Glutamatergic neuron (in vitro differentiated cells): ENCODE data around the gene TP53TG5. TPM values are rescaled to one million over a fixed set of nuclear protein-coding genes. Genes with fewer than 3 reads are reported as not detected.

Experiments
- DNase-seq: peaks from one replicate; pipeline ENCODE4 v3.0.0; 2022
- H3K27ac Mint-ChIP-seq: one replicate; pipeline ENCODE4 v1.8.0; 2020; ENCODE audit warnings: mild to moderate bottlenecking, mixed read lengths, inconsistent platforms; ENCODE audit not compliant: unreplicated experiment
- H3K27me3 Mint-ChIP-seq: one replicate; pipeline ENCODE4 v1.8.0; 2020; ENCODE audit warnings: mild to moderate bottlenecking, moderate library complexity, mixed read lengths, inconsistent platforms; ENCODE audit not compliant: unreplicated experiment
- H3K36me3 Mint-ChIP-seq: one replicate; pipeline ENCODE4 v1.8.0; 2020; ENCODE audit warnings: mild to moderate bottlenecking, mixed read lengths, inconsistent platforms; ENCODE audit not compliant: unreplicated experiment
- H3K4me1 Mint-ChIP-seq: one replicate; pipeline ENCODE4 v1.8.0; 2020; ENCODE audit warnings: mild to moderate bottlenecking, low read depth, mixed read lengths, inconsistent platforms; ENCODE audit not compliant: unreplicated experiment
- H3K4me3 Mint-ChIP-seq: one replicate; pipeline ENCODE4 v1.8.0; 2020; ENCODE audit warnings: mild to moderate bottlenecking, mixed read lengths, inconsistent platforms; ENCODE audit not compliant: unreplicated experiment
- H3K9me3 Mint-ChIP-seq: one replicate; pipeline ENCODE4 v1.8.0; 2020; ENCODE audit warnings: mild to moderate bottlenecking, moderate library complexity, mixed read lengths, inconsistent platforms; ENCODE audit not compliant: unreplicated experiment
- total RNA-seq: library from RNA; stranded (reverse); fragmentation: NEBNext Ultra II Directional; extraction: Animal tissue kit (Norgen Biotek cat#: 25700); gene quantifications from one replicate; pipeline ENCODE4 v1.2.1, GENCODE V29; 2021; ENCODE audit not compliant: unreplicated experiment
- TF ChIP-seq, protein P1 (sequence below): fragments of 200-600 bp; sonication (generic); IDR thresholded peaks from one replicate; pipeline ENCODE4 v1.5.0; 2021; ENCODE audit not compliant: partially characterized antibody, unreplicated experiment

Gene TP53TG5
- total RNA-seq, 1 donor from 2014 or later, result not detected

DNA sequence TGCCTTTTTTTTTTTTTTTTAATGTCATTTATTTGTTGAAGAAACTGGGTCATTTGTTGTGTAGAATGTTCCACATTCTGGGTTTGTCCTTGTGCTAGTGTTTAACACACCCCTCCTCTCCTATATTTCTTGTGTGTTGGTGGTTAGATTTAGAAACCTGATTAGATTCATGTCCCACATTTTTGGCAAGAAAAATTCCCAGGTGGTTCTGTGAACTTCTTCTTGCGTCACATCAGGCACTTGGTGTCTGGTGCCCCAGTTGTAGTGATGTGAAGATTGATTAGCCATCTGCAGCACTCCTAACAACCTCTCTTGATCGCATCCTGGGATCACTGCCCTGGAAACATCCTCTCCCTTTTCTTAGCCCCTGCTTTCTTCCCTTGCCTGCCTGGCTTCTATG lies 45.6 kb upstream of the TP53TG5 start:
- Mint-ChIP-seq H3K4me3 (no peak overlapping the region), H3K9me3 (peaks cover 2% of the 10 kb centered on the region), H3K27me3 (peaks cover 5% of the 10 kb centered on the region), H3K4me1 (no peaks in the 10 kb centered on the region), H3K36me3 (no peaks in the 10 kb centered on the region), H3K27ac (no peak overlapping the region)
- TF ChIP-seq, protein P1, sequence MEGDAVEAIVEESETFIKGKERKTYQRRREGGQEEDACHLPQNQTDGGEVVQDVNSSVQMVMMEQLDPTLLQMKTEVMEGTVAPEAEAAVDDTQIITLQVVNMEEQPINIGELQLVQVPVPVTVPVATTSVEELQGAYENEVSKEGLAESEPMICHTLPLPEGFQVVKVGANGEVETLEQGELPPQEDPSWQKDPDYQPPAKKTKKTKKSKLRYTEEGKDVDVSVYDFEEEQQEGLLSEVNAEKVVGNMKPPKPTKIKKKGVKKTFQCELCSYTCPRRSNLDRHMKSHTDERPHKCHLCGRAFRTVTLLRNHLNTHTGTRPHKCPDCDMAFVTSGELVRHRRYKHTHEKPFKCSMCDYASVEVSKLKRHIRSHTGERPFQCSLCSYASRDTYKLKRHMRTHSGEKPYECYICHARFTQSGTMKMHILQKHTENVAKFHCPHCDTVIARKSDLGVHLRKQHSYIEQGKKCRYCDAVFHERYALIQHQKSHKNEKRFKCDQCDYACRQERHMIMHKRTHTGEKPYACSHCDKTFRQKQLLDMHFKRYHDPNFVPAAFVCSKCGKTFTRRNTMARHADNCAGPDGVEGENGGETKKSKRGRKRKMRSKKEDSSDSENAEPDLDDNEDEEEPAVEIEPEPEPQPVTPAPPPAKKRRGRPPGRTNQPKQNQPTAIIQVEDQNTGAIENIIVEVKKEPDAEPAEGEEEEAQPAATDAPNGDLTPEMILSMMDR, result no peak
- no peak for DNase-seq

DNA sequence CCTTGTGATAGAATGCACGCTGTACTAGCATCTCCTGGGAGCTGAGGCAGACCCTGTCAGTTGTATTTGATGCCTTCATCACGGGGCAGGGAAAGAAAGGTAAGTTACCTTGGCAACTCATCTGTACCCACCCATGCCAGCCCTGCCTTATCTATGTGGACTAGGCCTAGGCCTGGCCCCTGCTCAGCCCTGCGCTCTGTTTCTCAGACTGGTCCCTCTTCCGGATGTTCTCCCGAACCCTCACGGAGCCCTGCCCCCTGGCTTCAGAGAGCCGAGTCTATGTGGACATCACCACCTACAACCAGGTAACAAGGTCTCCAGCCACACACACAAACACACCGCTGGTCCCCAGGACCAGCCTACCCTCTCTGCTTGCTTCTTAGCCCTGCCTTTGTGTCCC lies 42.0 kb upstream of the TP53TG5 start:
- peaks cover 2% of the 10 kb centered on the region for H3K9me3 Mint-ChIP-seq
- no peak for DNase-seq
- H3K36me3 Mint-ChIP-seq, result no peaks in the 10 kb centered on the region
- peaks cover 5% of the 10 kb centered on the region for H3K4me1 Mint-ChIP-seq
- no peak overlapping the region for H3K4me3 Mint-ChIP-seq
- TF ChIP-seq, protein P1, result no peak
- H3K27me3 Mint-ChIP-seq, result peaks cover 2% of the 10 kb centered on the region
- no peak overlapping the region for H3K27ac Mint-ChIP-seq

DNA sequence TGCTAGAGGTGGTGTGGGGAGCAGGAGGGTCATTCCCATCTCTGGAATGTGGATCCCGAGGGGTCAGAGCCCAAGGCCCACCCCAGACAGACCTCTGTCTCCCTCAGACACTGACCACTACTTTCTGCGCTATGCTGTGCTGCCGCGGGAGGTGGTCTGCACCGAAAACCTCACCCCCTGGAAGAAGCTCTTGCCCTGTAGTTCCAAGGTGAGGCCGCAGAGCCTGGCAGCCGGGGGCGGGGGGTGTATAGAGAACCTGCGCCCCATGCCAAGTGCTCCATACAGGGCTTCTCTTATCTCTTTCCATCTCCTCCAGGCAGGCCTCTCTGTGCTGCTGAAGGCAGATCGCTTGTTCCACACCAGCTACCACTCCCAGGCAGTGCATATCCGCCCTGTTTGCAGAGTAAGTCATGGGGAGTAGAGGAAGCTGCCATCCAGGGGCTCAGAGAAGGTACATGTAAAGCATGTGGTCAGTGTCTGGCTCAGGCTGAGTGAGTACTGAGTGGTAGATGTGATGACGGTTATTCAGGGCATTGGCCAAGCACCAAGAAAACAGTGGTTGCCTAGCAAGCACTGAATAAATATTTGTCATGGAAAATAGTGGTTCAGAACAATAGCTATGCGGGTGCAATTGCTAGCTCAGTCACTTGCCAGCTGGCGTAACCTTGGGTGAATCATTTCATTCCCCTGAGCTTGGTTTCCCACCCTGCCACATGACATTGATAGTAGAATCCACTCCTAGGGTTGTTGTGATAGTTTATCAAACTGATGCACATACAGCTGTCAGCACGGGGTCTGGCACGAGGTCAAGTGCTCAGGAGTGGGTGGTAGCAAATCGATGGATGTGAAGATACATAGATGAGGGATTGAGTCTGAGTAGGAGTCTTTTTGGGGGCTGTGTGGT lies 41.3 kb upstream of the TP53TG5 start:
- no peak for DNase-seq
- Mint-ChIP-seq H3K27me3 (peaks cover 2% of the 10 kb centered on the region), H3K4me1 (peaks cover 5% of the 10 kb centered on the region), H3K4me3 (no peak overlapping the region), H3K9me3 (peaks cover 2% of the 10 kb centered on the region), H3K27ac (no peak overlapping the region), H3K36me3 (no peaks in the 10 kb centered on the region)
- TF ChIP-seq, protein P1, result no peak

DNA sequence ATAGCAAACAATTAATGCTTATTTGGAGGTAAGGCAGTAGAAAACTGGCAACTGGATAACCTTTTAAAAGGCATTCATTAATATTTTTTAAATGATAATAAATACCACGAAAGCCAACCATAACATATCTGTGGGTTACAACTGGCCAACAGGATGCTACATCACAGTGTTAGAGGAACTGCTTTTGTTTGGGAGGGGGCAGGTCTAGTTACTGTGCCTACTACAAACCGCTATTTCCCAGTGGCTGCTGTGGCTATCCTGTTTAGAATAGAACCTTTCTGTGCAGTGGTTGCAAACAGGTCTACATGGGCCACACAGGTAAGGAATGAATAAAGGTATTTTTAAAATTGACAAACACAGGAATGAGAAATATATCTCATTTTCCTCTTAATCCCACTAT lies 38.8 kb upstream of the TP53TG5 start:
- no peak overlapping the region for H3K27ac Mint-ChIP-seq
- H3K36me3 Mint-ChIP-seq, result no peaks in the 10 kb centered on the region
- TF ChIP-seq, protein P1, result no peak
- peaks cover 5% of the 10 kb centered on the region for H3K4me1 Mint-ChIP-seq
- DNase-seq, result no peak
- H3K9me3 Mint-ChIP-seq, result peaks cover 2% of the 10 kb centered on the region
- H3K4me3 Mint-ChIP-seq, result peak overlapping the region; percentile 93
- H3K27me3 Mint-ChIP-seq, result peaks cover 4% of the 10 kb centered on the region

DNA sequence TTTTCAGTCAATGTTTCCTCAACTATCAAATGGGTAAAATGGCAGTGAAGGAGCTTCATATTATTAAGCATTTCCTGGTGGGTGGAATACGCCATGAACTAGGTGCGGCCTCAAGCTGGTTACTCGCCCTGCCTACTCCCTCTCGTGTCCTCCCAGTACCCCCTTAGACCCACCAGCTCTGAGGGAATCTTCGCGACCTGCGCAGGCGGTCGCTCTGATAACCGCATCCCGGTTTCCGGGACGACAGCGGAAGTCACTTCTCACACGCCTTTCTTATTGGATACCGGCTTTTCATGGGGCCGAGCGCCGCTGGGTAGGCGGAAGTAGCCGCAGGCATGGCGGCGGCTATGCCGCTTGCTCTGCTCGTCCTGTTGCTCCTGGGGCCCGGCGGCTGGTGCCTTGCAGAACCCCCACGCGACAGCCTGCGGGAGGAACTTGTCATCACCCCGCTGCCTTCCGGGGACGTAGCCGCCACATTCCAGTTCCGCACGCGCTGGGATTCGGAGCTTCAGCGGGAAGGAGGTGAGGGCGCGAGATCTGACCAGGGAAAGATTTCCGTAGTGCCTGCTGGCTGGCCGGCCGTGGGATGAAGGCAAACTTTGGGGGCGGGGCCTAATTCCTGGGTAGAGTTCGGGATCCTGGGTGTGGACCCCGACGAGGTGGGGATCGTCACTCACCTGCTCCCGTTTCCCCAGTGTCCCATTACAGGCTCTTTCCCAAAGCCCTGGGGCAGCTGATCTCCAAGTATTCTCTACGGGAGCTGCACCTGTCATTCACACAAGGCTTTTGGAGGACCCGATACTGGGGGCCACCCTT lies 37.9 kb upstream of the TP53TG5 start, which contains the start of gene PIGT:
TSS of gene PIGT (plus strand) at position 320 of the 816 bp plus-strand sequence. CDS start at position 336, 16 bp downstream.
- TF ChIP-seq, protein P1, result no peak
- Mint-ChIP-seq H3K36me3 (no peaks in the 10 kb centered on the region), H3K27me3 (peaks cover 4% of the 10 kb centered on the region), H3K4me1 (peaks cover 5% of the 10 kb centered on the region), H3K4me3 (peak within 1 kb of the TSS; percentile 93), H3K27ac (no peak within 1 kb of the TSS), H3K9me3 (no peaks in the 10 kb centered on the region)
- DNase-seq, result peak; percentile 84
